Measurements from ENCODE around the gene CCDC73. TPM values are rescaled to one million over a fixed set of nuclear protein-coding genes. Genes with fewer than 3 reads are reported as not detected.

Gene CCDC73
- polyA plus RNA-seq, 1 of the 3 experiments (the other 2 are of a cell fraction): not detected

GRCh38 chr11:32786811-32787210 is 7.7 kb downstream of the CCDC73 start:
- Histone ChIP-seq H2AFZ (ENCODE audit: low read depth) (no peak overlapping the region), H3K36me3 (replicated peaks in 1 of 2; ENCODE audit: control insufficient read depth in 1 of 2, insufficient read depth in 2 of 2, low read length in 1 of 2) (no peaks in the 10 kb centered on the region), H3K9ac (no peak overlapping the region), H3K4me3 (ENCODE audit: low read depth in 2 of 2, low read length in 1 of 2) (no peak overlapping the region), H3F3A (replicated peaks; ENCODE audit: insufficient read depth) (no peaks in the 10 kb centered on the region), H3K9me2 (no peaks in the 10 kb centered on the region), H3K9me3 (no peaks in the 10 kb centered on the region), H3K27ac (ENCODE audit: low read depth in 2 of 2, low read length in 1 of 2) (no peak overlapping the region), H3K79me2 (ENCODE audit: insufficient read depth) (no peaks in the 10 kb centered on the region), H4K20me1 (ENCODE audit: insufficient read depth) (no peaks in the 10 kb centered on the region), H3K27me3 (ENCODE audit: insufficient read depth) (peaks cover 32% of the 10 kb centered on the region), H3K4me2 (no peak overlapping the region), H3K4me1 (ENCODE audit: control insufficient read depth in 1 of 2, insufficient read depth in 2 of 2, low read depth in 1 of 2, low read length in 1 of 2) (no peaks in the 10 kb centered on the region)
- CTCF ChIA-PET: no interaction called here
- peak; percentile 11 for DNase-seq
- POLR2A ChIA-PET: no interaction called here
- TF ChIP-seq GABPA (IDR thresholded peaks at IDR 0.05; ENCODE audit: low read depth) (no peak), GATA2 (CRISPR knock-in tag; IDR thresholded peaks at IDR 0.05) (peak; percentile 28; the same call in 1 of the 2 replicates), JUND (IDR thresholded peaks at IDR 0.05) (no peak)

- ChIA-PET POLR2A (no interaction called here), CTCF (no interaction called here)
- TF ChIP-seq SIN3A (IDR thresholded peaks at IDR 0.05; ENCODE audit: borderline replicate concordance, low read depth, low read length) (no peak), REST (IDR thresholded peaks at IDR 0.05; ENCODE audit: low read depth, low read length) (no peak), JUND (IDR thresholded peaks at IDR 0.05) (no peak), NFIC (IDR thresholded peaks at IDR 0.05; ENCODE audit: borderline replicate concordance) (no peak), IRF3 (IDR thresholded peaks at IDR 0.05; ENCODE audit: low read depth, low read length) (no peak), GATA2 (CRISPR knock-in tag; IDR thresholded peaks at IDR 0.05) (no peak), EP300 (IDR thresholded peaks at IDR 0.05; ENCODE audit: borderline replicate concordance in 1 of 2, low read depth in 1 of 2, low read length in 1 of 2) (no peak), USF2 (IDR thresholded peaks at IDR 0.05; ENCODE audit: borderline replicate concordance, low read depth, low read length) (no peak), ELF1 (IDR thresholded peaks at IDR 0.05) (no peak), RCOR1 (IDR thresholded peaks at IDR 0.05; ENCODE audit: low read length) (no peak), NRF1 (IDR thresholded peaks at IDR 0.05; ENCODE audit: low read depth, low read length) (no peak), FOSL2 (IDR thresholded peaks at IDR 0.05; ENCODE audit: borderline replicate concordance, low read depth) (no peak), CHD2 (IDR thresholded peaks at IDR 0.05; ENCODE audit: low read length, partially characterized antibody) (no peak), SMC3 (IDR thresholded peaks at IDR 0.05; ENCODE audit: low read depth, low read length) (no peak), PBX3 (IDR thresholded peaks at IDR 0.05) (no peak), CTCF (IDR thresholded peaks at IDR 0.05) (no peak), RAD21 (IDR thresholded peaks at IDR 0.05; ENCODE audit: low read length) (no peak)
- Histone ChIP-seq H4K20me1 (ENCODE audit: insufficient read depth) (no peaks in the 10 kb centered on the region), H2AFZ (ENCODE audit: low read depth) (no peak overlapping the region), H3K4me1 (ENCODE audit: control insufficient read depth in 1 of 2, insufficient read depth in 2 of 2, low read depth in 1 of 2, low read length in 1 of 2) (no peaks in the 10 kb centered on the region), H3K9me3 (no peaks in the 10 kb centered on the region), H3K4me3 (ENCODE audit: low read depth in 2 of 2, low read length in 1 of 2) (no peak overlapping the region), H3K27ac (ENCODE audit: low read depth in 2 of 2, low read length in 1 of 2) (no peak overlapping the region), H3K4me2 (no peak overlapping the region), H3K9me2 (no peaks in the 10 kb centered on the region), H3K79me2 (ENCODE audit: insufficient read depth) (no peaks in the 10 kb centered on the region), H3K36me3 (replicated peaks in 1 of 2; ENCODE audit: control insufficient read depth in 1 of 2, insufficient read depth in 2 of 2, low read length in 1 of 2) (no peaks in the 10 kb centered on the region), H3K27me3 (ENCODE audit: insufficient read depth) (peaks cover 21% of the 10 kb centered on the region; the same call in 1 of the 2 replicates), H3F3A (replicated peaks; ENCODE audit: insufficient read depth) (no peaks in the 10 kb centered on the region), H3K9ac (no peak overlapping the region)
- 68% methylated on average over 3 of the region's 3 CpGs for WGBS (ENCODE audit: low lambda C conversion rate)
- no peak for DNase-seq
These were observed 9.2 kb downstream of the CCDC73 start for GRCh38 chr11:32785262-32785661.

All from SK-N-SH (cell line).